Measurements from ENCODE around the gene SIMC1. TPM values are rescaled to one million over a fixed set of nuclear protein-coding genes. Genes with fewer than 3 reads are reported as not detected.

SIMC1 gene
- total and polyA plus RNA-seq, 2 donors (not counting 1 experiment from before 2014, with no cell fraction given), result 20.6 to 63.8 TPM

DNA sequence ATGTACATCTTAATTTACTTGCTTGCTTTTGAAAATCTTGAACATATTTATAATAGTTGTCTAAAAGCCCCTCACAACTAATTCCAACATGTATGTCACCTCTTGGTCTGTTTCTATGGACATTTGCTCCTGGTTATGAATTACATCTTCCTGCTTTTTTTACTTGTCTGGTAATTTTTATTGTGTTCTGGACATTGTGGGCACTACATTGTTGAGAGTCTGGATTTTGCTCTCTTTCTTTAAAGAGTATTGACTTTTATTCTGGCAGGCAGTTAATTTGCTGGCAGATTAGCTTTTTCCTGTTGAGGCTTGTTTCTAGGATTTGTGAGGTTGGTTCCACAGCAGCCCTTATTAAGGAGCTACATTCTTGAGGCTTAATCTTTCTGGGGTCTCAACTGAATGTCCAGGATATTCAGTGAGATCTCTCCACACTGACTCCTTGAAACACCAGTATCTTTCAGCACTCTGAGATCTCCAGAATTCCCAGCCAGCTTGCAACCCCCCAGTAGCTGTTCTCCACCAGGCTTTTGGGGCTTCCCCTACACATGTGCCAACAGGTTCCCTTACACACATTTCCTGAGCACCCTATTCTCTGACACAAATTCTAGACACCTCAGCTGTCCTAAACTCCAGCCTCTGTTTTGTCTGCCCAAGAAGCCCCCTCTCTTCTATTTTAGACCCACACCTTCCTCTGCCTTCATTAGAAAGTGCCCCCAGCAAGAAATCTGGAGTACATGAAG, 96.0 kb downstream of the SIMC1 start:
- Mint-ChIP-seq H3K9me3 (ENCODE audit: insufficient read depth) (peaks cover 5% of the 10 kb centered on the region), H3K4me1 (no peaks in the 10 kb centered on the region), H3K4me3 (no peak overlapping the region), H3K27me3 (no peaks in the 10 kb centered on the region), H3K27ac (no peak overlapping the region)
- Histone ChIP-seq H2AFZ (ENCODE audit: insufficient read depth, low read depth, low read length, poor library complexity, severe bottlenecking) (no peak overlapping the region), H3K79me2 (ENCODE audit: control insufficient read depth, insufficient read depth, low read length) (no peaks in the 10 kb centered on the region), H3K36me3 (replicated peaks in 1 of 2; ENCODE audit: control extremely low read depth in 1 of 2, control insufficient read depth in 1 of 2, extremely low read depth in 1 of 2, insufficient read depth in 2 of 2, low read length in 1 of 2) (peaks cover 14 to 27% of the 10 kb centered on the region in 2 experiments), H3K4me3 (ENCODE audit: control extremely low read depth in 1 of 5, extremely low read depth in 1 of 5, insufficient read depth in 1 of 5, low read depth in 2 of 5, low read length in 4 of 5) (no peak overlapping the region), H3K27ac (ENCODE audit: low read length in 2 of 2) (no peak overlapping the region), H3K4me2 (replicated peaks; ENCODE audit: low read depth, low read length, poor library complexity, severe bottlenecking) (no peak overlapping the region), H3K27me3 (replicated peaks in 1 of 4; ENCODE audit: control extremely low read depth in 1 of 4, control insufficient read depth in 3 of 4, insufficient read depth in 4 of 4, low read length in 3 of 4) (no peaks in the 10 kb centered on the region), H3K9ac (ENCODE audit: low read length) (no peak overlapping the region), H3K9me3 (ENCODE audit: control extremely low read depth in 1 of 3, control insufficient read depth in 2 of 3, insufficient read depth in 1 of 3, low read length in 2 of 3) (peaks cover 0 to 6% (median 4%) of the 10 kb centered on the region in 3 donors), H3K4me1 (ENCODE audit: control insufficient read depth in 2 of 2, insufficient read depth in 2 of 2, low read length in 2 of 2) (no peaks in the 10 kb centered on the region), H4K20me1 (ENCODE audit: control insufficient read depth, insufficient read depth, low read length, poor library complexity, severe bottlenecking) (no peaks in the 10 kb centered on the region)
- CTCF ChIA-PET, result no interaction called here
- ATAC-seq (ENCODE audit: low read depth) (no peak), DNase-seq (no peak)
- POLR2A ChIA-PET, result no interaction called here
- intact Hi-C loops (cut with micrococcal nuclease), result no loop called here
- TF ChIP-seq, protein P1, sequence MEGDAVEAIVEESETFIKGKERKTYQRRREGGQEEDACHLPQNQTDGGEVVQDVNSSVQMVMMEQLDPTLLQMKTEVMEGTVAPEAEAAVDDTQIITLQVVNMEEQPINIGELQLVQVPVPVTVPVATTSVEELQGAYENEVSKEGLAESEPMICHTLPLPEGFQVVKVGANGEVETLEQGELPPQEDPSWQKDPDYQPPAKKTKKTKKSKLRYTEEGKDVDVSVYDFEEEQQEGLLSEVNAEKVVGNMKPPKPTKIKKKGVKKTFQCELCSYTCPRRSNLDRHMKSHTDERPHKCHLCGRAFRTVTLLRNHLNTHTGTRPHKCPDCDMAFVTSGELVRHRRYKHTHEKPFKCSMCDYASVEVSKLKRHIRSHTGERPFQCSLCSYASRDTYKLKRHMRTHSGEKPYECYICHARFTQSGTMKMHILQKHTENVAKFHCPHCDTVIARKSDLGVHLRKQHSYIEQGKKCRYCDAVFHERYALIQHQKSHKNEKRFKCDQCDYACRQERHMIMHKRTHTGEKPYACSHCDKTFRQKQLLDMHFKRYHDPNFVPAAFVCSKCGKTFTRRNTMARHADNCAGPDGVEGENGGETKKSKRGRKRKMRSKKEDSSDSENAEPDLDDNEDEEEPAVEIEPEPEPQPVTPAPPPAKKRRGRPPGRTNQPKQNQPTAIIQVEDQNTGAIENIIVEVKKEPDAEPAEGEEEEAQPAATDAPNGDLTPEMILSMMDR (IDR thresholded peaks at IDR 0.05), result no peak
- no peak for TF ChIP-seq EZH2 (IDR thresholded peaks at IDR 0.05; ENCODE audit: borderline replicate concordance, insufficient read depth, low read depth, low read length, poor library complexity, severe bottlenecking)

DNA sequence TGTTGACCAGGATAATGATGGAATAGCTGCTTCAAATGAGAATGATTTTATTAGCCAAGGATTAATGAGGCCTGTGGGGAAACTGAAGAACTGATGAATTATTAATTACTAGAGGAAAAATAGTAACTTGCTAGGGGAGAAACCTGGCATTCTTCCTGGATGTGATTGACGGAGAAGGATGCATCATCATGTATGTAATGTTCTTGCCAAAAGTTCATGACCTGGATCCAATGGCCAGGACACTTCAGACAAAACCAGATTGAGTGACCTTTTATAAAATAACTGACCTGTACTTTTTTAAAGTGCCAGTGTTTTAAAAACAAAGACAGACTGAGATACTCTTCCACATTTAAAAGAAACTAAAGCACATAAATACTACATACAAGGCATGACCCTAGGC, 99.7 kb downstream of the SIMC1 start:
- ATAC-seq (ENCODE audit: low read depth), result no peak
- H3K27ac Mint-ChIP-seq, result no peak overlapping the region
- POLR2A ChIA-PET, result no interaction called here

More for the DNA sequence above, 99.7 kb downstream of the SIMC1 start:
- H3K4me1 Mint-ChIP-seq, result no peaks in the 10 kb centered on the region
- Histone ChIP-seq H4K20me1 (ENCODE audit: control insufficient read depth, insufficient read depth, low read length, poor library complexity, severe bottlenecking) (no peaks in the 10 kb centered on the region), H3K27ac (ENCODE audit: low read length in 2 of 2) (no peak overlapping the region), H3K4me1 (ENCODE audit: control insufficient read depth in 2 of 2, insufficient read depth in 2 of 2, low read length in 2 of 2) (no peaks in the 10 kb centered on the region), H3K27me3 (replicated peaks in 1 of 4; ENCODE audit: control extremely low read depth in 1 of 4, control insufficient read depth in 3 of 4, insufficient read depth in 4 of 4, low read length in 3 of 4) (no peaks in the 10 kb centered on the region), H3K79me2 (ENCODE audit: control insufficient read depth, insufficient read depth, low read length) (no peaks in the 10 kb centered on the region), H3K4me3 (ENCODE audit: control extremely low read depth in 1 of 5, extremely low read depth in 1 of 5, insufficient read depth in 1 of 5, low read depth in 2 of 5, low read length in 4 of 5) (no peak overlapping the region), H3K4me2 (replicated peaks; ENCODE audit: low read depth, low read length, poor library complexity, severe bottlenecking) (no peak overlapping the region), H3K9ac (ENCODE audit: low read length) (no peak overlapping the region), H3K36me3 (replicated peaks in 1 of 2; ENCODE audit: control extremely low read depth in 1 of 2, control insufficient read depth in 1 of 2, extremely low read depth in 1 of 2, insufficient read depth in 2 of 2, low read length in 1 of 2) (peaks cover 14 to 39% of the 10 kb centered on the region in 2 experiments), H3K9me3 (ENCODE audit: control extremely low read depth in 1 of 3, control insufficient read depth in 2 of 3, insufficient read depth in 1 of 3, low read length in 2 of 3) (peaks cover 0 to 6% (median 4%) of the 10 kb centered on the region in 3 donors), H2AFZ (ENCODE audit: insufficient read depth, low read depth, low read length, poor library complexity, severe bottlenecking) (no peak overlapping the region)
- intact Hi-C loops (cut with micrococcal nuclease), result no loop called here
- no peak for TF ChIP-seq EZH2 (IDR thresholded peaks at IDR 0.05; ENCODE audit: borderline replicate concordance, insufficient read depth, low read depth, low read length, poor library complexity, severe bottlenecking)
- TF ChIP-seq, protein P1 (IDR thresholded peaks at IDR 0.05), result no peak
- DNase-seq, result no peak
- peaks cover 2% of the 10 kb centered on the region for H3K9me3 Mint-ChIP-seq (ENCODE audit: insufficient read depth)
- CTCF ChIA-PET, result no interaction called here
- no peak overlapping the region for H3K4me3 Mint-ChIP-seq
- 100% methylated on average over 1 of the region's 1 CpG for WGBS (ENCODE audit: insufficient coverage)
- no peaks in the 10 kb centered on the region for H3K27me3 Mint-ChIP-seq
